ENCODE data around the gene NAP1L3. TPM values are rescaled to one million over a fixed set of nuclear protein-coding genes. Genes with fewer than 3 reads are reported as not detected.

NAP1L3 gene
- polyA plus RNA-seq: 0.44 to 0.61 TPM (median 0.55 TPM) in 3 replicates
- 0.29 TPM for polyA plus RNA-seq (2011; ENCODE audit: low read depth)
- polyA plus RNA-seq (2011; cell fraction: cytosol; rRNA removed): 0.45 and 0.70 TPM in 2 replicates
- 0.91 and 1.2 TPM in 2 replicates for polyA plus RNA-seq (2011; cell fraction: nucleus; rRNA removed)
- 0.65 TPM in 1 of 2 replicates, not detected in the other for polyA plus RNA-seq (2012; ENCODE audit: low replicate concordance)
- polyA minus RNA-seq: 0.10 TPM in 2 of 3 replicates, not detected in the other
- 1.2 TPM for polyA minus RNA-seq (2011; cell fraction: cytosol; rRNA and poly(A)+ RNA removed)
- polyA minus RNA-seq (2011; cell fraction: nucleus; rRNA and poly(A)+ RNA removed): 0.42 and 1.2 TPM in 2 replicates

GRCh38 chrX:93673056-93673868 lies at the start of gene NAP1L3:
Gene NAP1L3, minus strand, starts transcription at chrX:93673578. Its CDS starts 274 bp downstream, at chrX:93673304.
- Histone ChIP-seq H3K27ac (ENCODE audit: control insufficient read depth, insufficient read depth, low read length) (no peak within 1 kb of the TSS), H4K20me1 (ENCODE audit: control insufficient read depth, extremely low read depth, insufficient read depth, low read length) (no peaks in the 10 kb centered on the region), H3K4me2 (ENCODE audit: control insufficient read depth, extremely low read depth, insufficient read depth, low read depth, low read length) (peak within 1 kb of the TSS; percentile 66), H2AFZ (ENCODE audit: control insufficient read depth, low read length) (peak within 1 kb of the TSS; percentile 94), H3K36me3 (ENCODE audit: control insufficient read depth in 2 of 2, extremely low read depth in 1 of 2, insufficient read depth in 2 of 2, low read length in 2 of 2) (no peaks in the 10 kb centered on the region), H3K4me3 (ENCODE audit: control insufficient read depth in 2 of 3, extremely low read depth in 1 of 3, insufficient read depth in 2 of 3, low read depth in 1 of 3, low read length in 3 of 3) (peak within 1 kb of the TSS; percentile 50 to 65 (median 62)), H3K27me3 (ENCODE audit: control insufficient read depth, extremely low read depth, insufficient read depth, low read length) (peaks cover 12% of the 10 kb centered on the region), H3K9ac (ENCODE audit: control insufficient read depth, extremely low read depth, insufficient read depth, low read length) (peak within 1 kb of the TSS; percentile 15), H3K4me1 (ENCODE audit: control insufficient read depth, extremely low read depth, insufficient read depth, low read length) (peaks cover 2% of the 10 kb centered on the region), H3K79me2 (ENCODE audit: control insufficient read depth, insufficient read depth, low read length) (no peaks in the 10 kb centered on the region), H3K9me3 (ENCODE audit: control insufficient read depth, low read depth, low read length) (no peaks in the 10 kb centered on the region), H3K9me1 (ENCODE audit: control insufficient read depth, extremely low read depth, insufficient read depth, low read length) (no peaks in the 10 kb centered on the region)
- DNase-seq (ENCODE audit: low read depth, low spot score) (no peak), FAIRE-seq (no peak)
- dilution Hi-C loops (cut with MboI; ENCODE audit: extremely low pct_ligation_motif_present, low sequenced_read_pairs): no loop called here
- TF ChIP-seq, protein P1, sequence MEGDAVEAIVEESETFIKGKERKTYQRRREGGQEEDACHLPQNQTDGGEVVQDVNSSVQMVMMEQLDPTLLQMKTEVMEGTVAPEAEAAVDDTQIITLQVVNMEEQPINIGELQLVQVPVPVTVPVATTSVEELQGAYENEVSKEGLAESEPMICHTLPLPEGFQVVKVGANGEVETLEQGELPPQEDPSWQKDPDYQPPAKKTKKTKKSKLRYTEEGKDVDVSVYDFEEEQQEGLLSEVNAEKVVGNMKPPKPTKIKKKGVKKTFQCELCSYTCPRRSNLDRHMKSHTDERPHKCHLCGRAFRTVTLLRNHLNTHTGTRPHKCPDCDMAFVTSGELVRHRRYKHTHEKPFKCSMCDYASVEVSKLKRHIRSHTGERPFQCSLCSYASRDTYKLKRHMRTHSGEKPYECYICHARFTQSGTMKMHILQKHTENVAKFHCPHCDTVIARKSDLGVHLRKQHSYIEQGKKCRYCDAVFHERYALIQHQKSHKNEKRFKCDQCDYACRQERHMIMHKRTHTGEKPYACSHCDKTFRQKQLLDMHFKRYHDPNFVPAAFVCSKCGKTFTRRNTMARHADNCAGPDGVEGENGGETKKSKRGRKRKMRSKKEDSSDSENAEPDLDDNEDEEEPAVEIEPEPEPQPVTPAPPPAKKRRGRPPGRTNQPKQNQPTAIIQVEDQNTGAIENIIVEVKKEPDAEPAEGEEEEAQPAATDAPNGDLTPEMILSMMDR (optimal IDR thresholded peaks at IDR 0.05 in 1 of 3, IDR thresholded peaks at IDR 0.05 in 1 of 3, conservative IDR thresholded peaks at IDR 0.05 in 1 of 3; ENCODE audit: extremely low read depth in 1 of 3, insufficient read depth in 2 of 3, low read length in 3 of 3): no peak
- TF ChIP-seq EZH2 (IDR thresholded peaks at IDR 0.05; ENCODE audit: low read length): no peak

- DNase-seq (ENCODE audit: low read depth, low spot score) (no peak), FAIRE-seq (no peak)
- Histone ChIP-seq H4K20me1 (ENCODE audit: control insufficient read depth, extremely low read depth, insufficient read depth, low read length) (no peaks in the 10 kb centered on the region), H3K27me3 (ENCODE audit: control insufficient read depth, extremely low read depth, insufficient read depth, low read length) (no peaks in the 10 kb centered on the region), H3K9me3 (ENCODE audit: control insufficient read depth, low read depth, low read length) (no peaks in the 10 kb centered on the region), H3K4me1 (ENCODE audit: control insufficient read depth, extremely low read depth, insufficient read depth, low read length) (no peaks in the 10 kb centered on the region), H3K9ac (ENCODE audit: control insufficient read depth, extremely low read depth, insufficient read depth, low read length) (no peak overlapping the region), H3K27ac (ENCODE audit: control insufficient read depth, insufficient read depth, low read length) (no peak overlapping the region), H3K4me3 (ENCODE audit: control insufficient read depth in 2 of 3, extremely low read depth in 1 of 3, insufficient read depth in 2 of 3, low read depth in 1 of 3, low read length in 3 of 3) (no peak overlapping the region), H2AFZ (ENCODE audit: control insufficient read depth, low read length) (no peak overlapping the region), H3K4me2 (ENCODE audit: control insufficient read depth, extremely low read depth, insufficient read depth, low read depth, low read length) (no peak overlapping the region), H3K9me1 (ENCODE audit: control insufficient read depth, extremely low read depth, insufficient read depth, low read length) (no peaks in the 10 kb centered on the region), H3K36me3 (ENCODE audit: control insufficient read depth in 2 of 2, extremely low read depth in 1 of 2, insufficient read depth in 2 of 2, low read length in 2 of 2) (no peaks in the 10 kb centered on the region), H3K79me2 (ENCODE audit: control insufficient read depth, insufficient read depth, low read length) (no peaks in the 10 kb centered on the region)
- dilution Hi-C loops (cut with MboI; ENCODE audit: extremely low pct_ligation_motif_present, low sequenced_read_pairs): no loop called here
- TF ChIP-seq, protein P1 (optimal IDR thresholded peaks at IDR 0.05 in 1 of 3, IDR thresholded peaks at IDR 0.05 in 1 of 3, conservative IDR thresholded peaks at IDR 0.05 in 1 of 3; ENCODE audit: extremely low read depth in 1 of 3, insufficient read depth in 2 of 3, low read length in 3 of 3): no peak
- no peak for TF ChIP-seq EZH2 (IDR thresholded peaks at IDR 0.05; ENCODE audit: low read length)
These were observed 37.7 kb upstream of the NAP1L3 start for GRCh38 chrX:93711076-93711475.

Data from keratinocyte (primary cell).